CD14-positive monocyte (primary cell): ENCODE data around the gene RPL29. TPM values are rescaled to one million over a fixed set of nuclear protein-coding genes. Genes with fewer than 3 reads are reported as not detected.

ENCODE experiments used
- DNase-seq, 3 donors: peaks; one replicate each; pipeline ENCODE4 v3.0.0-alpha.2; 2011 to 2022
- H2AFZ ChIP-seq: 2 replicates; pipeline ENCODE4 v1.6.0; 2012; ENCODE audit warnings: mild to moderate bottlenecking, low read depth, low read length, inconsistent platforms; ENCODE audit not compliant: insufficient read depth, poor library complexity, severe bottlenecking
- H3K27ac ChIP-seq, 2 donors: 1 replicate in 1 of 2; 2 replicates in 1 of 2; pipeline ENCODE4 v1.5.1; 2012 to 2013; ENCODE audit warnings: low read length in 2 of 2, control low read depth in 1 of 2, inconsistent platforms in 1 of 2, low read depth in 1 of 2, mild to moderate bottlenecking in 1 of 2
- H3K27me3 ChIP-seq, 2 donors: one replicate each; pipeline versions ENCODE4 v1.6.0 to v1.6.1; 2011 to 2013; ENCODE audit warnings: low read length in 2 of 2; ENCODE audit not compliant: control insufficient read depth in 2 of 2, insufficient read depth in 2 of 2
- H3K36me3 ChIP-seq, 2 donors: replicated peaks in 1 of 2; 1 replicate in 1 of 2; 2 replicates in 1 of 2; pipeline versions ENCODE4 v1.5.1 to v1.6.1; 2012 to 2013; ENCODE audit warnings: low read length in 2 of 2, control low read depth in 1 of 2, inconsistent platforms in 1 of 2, mild to moderate bottlenecking in 1 of 2; ENCODE audit not compliant: insufficient read depth in 2 of 2, control insufficient read depth in 1 of 2
- H3K4me1 ChIP-seq, 2 donors: 1 replicate in 1 of 2; 2 replicates in 1 of 2; pipeline versions ENCODE4 v1.5.1 to v1.6.1; 2012 to 2013; ENCODE audit warnings: low read length in 2 of 2, control low read depth in 1 of 2, inconsistent platforms in 1 of 2, mild to moderate bottlenecking in 1 of 2, moderate library complexity in 1 of 2; ENCODE audit not compliant: insufficient read depth in 2 of 2, control insufficient read depth in 1 of 2
- H3K4me2 ChIP-seq: replicated peaks from 2 replicates; pipeline ENCODE3; 2012; ENCODE audit warnings: low read length, moderate library complexity, mild to moderate bottlenecking; ENCODE audit not compliant: poor library complexity, severe bottlenecking; ENCODE audit errors: extremely low read depth
- H3K4me3 ChIP-seq, 3 experiments: fragments of 200-600 bp in 1 of 3; sonication (generic) in 1 of 3; replicated peaks in 1 of 3; 1 replicate in 2 of 3; 2 replicates in 1 of 3; pipeline ENCODE4 v1.5.1; 2011 to 2013; ENCODE audit warnings: low read length in 3 of 3, mild to moderate bottlenecking in 3 of 3, control low read depth in 2 of 3, low read depth in 2 of 3, inconsistent platforms in 1 of 3, moderate library complexity in 1 of 3
- H3K79me2 ChIP-seq: 2 replicates; pipeline ENCODE4 v1.6.0; 2012; ENCODE audit warnings: mild to moderate bottlenecking, control low read depth, inconsistent platforms, low read length, moderate library complexity; ENCODE audit not compliant: insufficient read depth
- H3K9ac ChIP-seq: 2 replicates; pipeline ENCODE4 v1.6.0; 2017; ENCODE audit warnings: low read length, mild to moderate bottlenecking; ENCODE audit not compliant: insufficient read depth, poor library complexity, severe bottlenecking
- H3K9me3 ChIP-seq, 2 donors: replicated peaks in 1 of 2; 1 replicate in 1 of 2; 2 replicates in 1 of 2; pipeline versions ENCODE4 v1.5.1 to v1.6.1; 2012 to 2013; ENCODE audit warnings: low read length in 2 of 2, control low read depth in 1 of 2; ENCODE audit not compliant: control insufficient read depth in 1 of 2, insufficient read depth in 1 of 2
- H4K20me1 ChIP-seq: 2 replicates; pipeline ENCODE4 v1.6.0; 2012; ENCODE audit warnings: mild to moderate bottlenecking, low read length, control low read depth, moderate library complexity; ENCODE audit not compliant: insufficient read depth
- H3K27ac Mint-ChIP-seq, 7 donors: one replicate each; pipeline ENCODE4 v1.8.0; 2020; ENCODE audit warnings: mild to moderate bottlenecking in 7 of 7, mixed read lengths in 7 of 7, moderate library complexity in 6 of 7, inconsistent platforms in 2 of 7
- H3K27me3 Mint-ChIP-seq, 3 donors: one replicate each; pipeline ENCODE4 v1.8.0; 2021 to 2022; ENCODE audit warnings: low read depth in 3 of 3, mild to moderate bottlenecking in 3 of 3, mixed read lengths in 3 of 3, moderate library complexity in 3 of 3, inconsistent platforms in 1 of 3
- H3K36me3 Mint-ChIP-seq, 2 donors: one replicate each; pipeline ENCODE4 v1.8.0; 2020; ENCODE audit warnings: mixed read lengths in 2 of 2, inconsistent platforms in 1 of 2, mild to moderate bottlenecking in 1 of 2
- H3K4me1 Mint-ChIP-seq: one replicate; pipeline ENCODE4 v1.8.0; 2020; ENCODE audit warnings: mild to moderate bottlenecking, mixed read lengths
- H3K4me3 Mint-ChIP-seq, 2 donors: one replicate each; pipeline ENCODE4 v1.8.0; 2020; ENCODE audit warnings: mild to moderate bottlenecking in 2 of 2, mixed read lengths in 2 of 2, moderate library complexity in 1 of 2
- H3K9me3 Mint-ChIP-seq, 7 donors: one replicate each; pipeline ENCODE4 v1.8.0; 2020 to 2022; ENCODE audit warnings: mixed read lengths in 7 of 7, mild to moderate bottlenecking in 6 of 7, moderate library complexity in 6 of 7, inconsistent platforms in 2 of 7
- WGBS: methylation state at CpG from one replicate; pipeline ENCODE4 v1.1.5; 2013; ENCODE audit warnings: missing lambda C conversion rate; ENCODE audit not compliant: insufficient coverage; 5-methylcytosine and 5-hydroxymethylcytosine counted together
- intact Hi-C, 2 donors: fragments of 100-400 bp; cut with micrococcal nuclease; formaldehyde crosslinking; loops; one replicate each; pipeline versions ENCODE4 v1.15.0 to v1.15.1; 2023
- polyA plus RNA-seq, 3 donors: library from polyadenylated mRNA; depleted of rRNA in 1 of 3; unstranded in 2 of 3; stranded (reverse) in 1 of 3; fragments of 300-500 nt in 2 of 3; fragments of >200 nt in 1 of 3; fragmentation: Illumina TruSeq in 2 of 3; gene quantifications; 1 replicate in 2 of 3; 2 replicates in 1 of 3; pipeline ENCODE4 v1.2.3, GENCODE V29; 2012 to 2021
- TF ChIP-seq, protein P1 (sequence below): fragments of 200-600 bp; IDR thresholded peaks from one replicate; pipeline ENCODE4 v1.8.0; 2022; ENCODE audit warnings: antibody characterized with exemption, mild to moderate bottlenecking

RPL29 gene
- polyA plus RNA-seq, 3 donors = 753 to 2,360 (median 856) TPM

DNA sequence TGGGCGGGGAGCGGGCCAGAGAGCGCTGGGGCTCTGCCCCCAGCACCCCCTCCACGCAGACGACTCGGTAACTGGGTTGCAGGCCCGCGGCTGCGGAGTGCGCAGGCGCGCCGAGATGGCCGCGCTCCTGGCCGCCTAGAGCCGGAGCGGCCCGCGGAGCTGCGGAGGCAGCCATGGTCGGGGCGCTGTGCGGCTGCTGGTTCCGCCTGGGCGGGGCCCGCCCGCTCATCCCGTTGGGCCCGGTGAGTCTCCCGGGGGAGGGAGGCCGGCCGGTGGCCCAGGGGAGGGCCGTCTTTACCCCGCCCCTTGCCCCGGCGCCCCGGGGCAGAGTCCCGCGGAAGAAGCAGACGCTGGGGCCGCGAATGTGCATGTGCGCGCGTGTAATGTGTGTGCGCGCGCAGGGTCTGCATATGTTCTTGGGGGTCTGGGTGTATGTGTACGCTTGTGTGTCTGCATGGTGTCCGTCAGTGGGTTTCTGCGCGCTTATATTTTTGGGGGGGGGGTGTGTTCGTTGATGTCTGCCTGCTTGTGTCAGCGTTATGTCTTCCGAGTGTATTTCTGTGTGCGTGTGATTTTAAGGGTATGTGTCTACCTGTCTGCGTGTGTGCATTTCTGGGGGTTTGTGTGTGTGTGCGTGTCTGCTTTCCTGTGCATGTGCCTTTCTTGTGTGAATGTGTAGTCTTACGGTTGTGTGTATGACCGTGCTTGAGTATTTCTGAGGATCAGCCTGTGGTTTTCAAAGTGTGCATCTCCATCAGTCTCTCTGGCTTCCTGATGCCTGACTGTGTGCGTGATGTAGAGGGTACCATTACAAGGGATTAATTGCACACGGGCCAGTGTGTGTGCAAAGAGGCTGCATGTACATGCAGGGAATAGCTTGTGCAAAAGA is 20.5 kb downstream of the RPL29 start, which contains the start of gene ABHD14A:
ABHD14A (plus strand) TSS at position 102 of the 889 bp plus-strand sequence; CDS start at position 174, 72 bp downstream.
- Histone ChIP-seq H3K4me3 (peak within 1 kb of the TSS; percentile 73 to 90 (median 87)), H3K4me1 (peaks cover 26 to 31% of the 10 kb centered on the region in 2 donors), H3K36me3 (no peaks in the 10 kb centered on the region), H3K9ac (peak within 1 kb of the TSS; percentile 75), H4K20me1 (no peaks in the 10 kb centered on the region), H3K27me3 (no peaks in the 10 kb centered on the region), H3K79me2 (no peaks in the 10 kb centered on the region), H3K27ac (peak within 1 kb of the TSS; percentile 29 to 81), H3K4me2 (peak within 1 kb of the TSS; percentile 100), H2AFZ (peak within 1 kb of the TSS; percentile 98), H3K9me3 (no peaks in the 10 kb centered on the region)
- DNase-seq = peak; percentile 60 to 80 (median 75)
- intact Hi-C loops = loop anchor here (2.0 kb wide), 1 partner anchor 32 kb away; the partner anchor contains the start of gene PARP3 (in 2 of the 2)
- peaks cover 32% of the 10 kb centered on the region for H3K4me1 Mint-ChIP-seq
- peaks cover 2 to 7% of the 10 kb centered on the region in 2 donors for H3K36me3 Mint-ChIP-seq
- H3K27ac Mint-ChIP-seq = peak within 1 kb of the TSS; percentile 50 to 94 (median 87)
- peaks cover 0 to 4% (median 4%) of the 10 kb centered on the region in 3 donors for H3K27me3 Mint-ChIP-seq
- H3K9me3 Mint-ChIP-seq = peaks cover 0 to 2% (median 0%) of the 10 kb centered on the region in 7 donors
- TF ChIP-seq, protein P1, sequence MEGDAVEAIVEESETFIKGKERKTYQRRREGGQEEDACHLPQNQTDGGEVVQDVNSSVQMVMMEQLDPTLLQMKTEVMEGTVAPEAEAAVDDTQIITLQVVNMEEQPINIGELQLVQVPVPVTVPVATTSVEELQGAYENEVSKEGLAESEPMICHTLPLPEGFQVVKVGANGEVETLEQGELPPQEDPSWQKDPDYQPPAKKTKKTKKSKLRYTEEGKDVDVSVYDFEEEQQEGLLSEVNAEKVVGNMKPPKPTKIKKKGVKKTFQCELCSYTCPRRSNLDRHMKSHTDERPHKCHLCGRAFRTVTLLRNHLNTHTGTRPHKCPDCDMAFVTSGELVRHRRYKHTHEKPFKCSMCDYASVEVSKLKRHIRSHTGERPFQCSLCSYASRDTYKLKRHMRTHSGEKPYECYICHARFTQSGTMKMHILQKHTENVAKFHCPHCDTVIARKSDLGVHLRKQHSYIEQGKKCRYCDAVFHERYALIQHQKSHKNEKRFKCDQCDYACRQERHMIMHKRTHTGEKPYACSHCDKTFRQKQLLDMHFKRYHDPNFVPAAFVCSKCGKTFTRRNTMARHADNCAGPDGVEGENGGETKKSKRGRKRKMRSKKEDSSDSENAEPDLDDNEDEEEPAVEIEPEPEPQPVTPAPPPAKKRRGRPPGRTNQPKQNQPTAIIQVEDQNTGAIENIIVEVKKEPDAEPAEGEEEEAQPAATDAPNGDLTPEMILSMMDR = no peak
- peak within 1 kb of the TSS; percentile 94 to 97 for H3K4me3 Mint-ChIP-seq
- under 1% methylated on average over 63 of the region's 63 CpGs for WGBS

DNA sequence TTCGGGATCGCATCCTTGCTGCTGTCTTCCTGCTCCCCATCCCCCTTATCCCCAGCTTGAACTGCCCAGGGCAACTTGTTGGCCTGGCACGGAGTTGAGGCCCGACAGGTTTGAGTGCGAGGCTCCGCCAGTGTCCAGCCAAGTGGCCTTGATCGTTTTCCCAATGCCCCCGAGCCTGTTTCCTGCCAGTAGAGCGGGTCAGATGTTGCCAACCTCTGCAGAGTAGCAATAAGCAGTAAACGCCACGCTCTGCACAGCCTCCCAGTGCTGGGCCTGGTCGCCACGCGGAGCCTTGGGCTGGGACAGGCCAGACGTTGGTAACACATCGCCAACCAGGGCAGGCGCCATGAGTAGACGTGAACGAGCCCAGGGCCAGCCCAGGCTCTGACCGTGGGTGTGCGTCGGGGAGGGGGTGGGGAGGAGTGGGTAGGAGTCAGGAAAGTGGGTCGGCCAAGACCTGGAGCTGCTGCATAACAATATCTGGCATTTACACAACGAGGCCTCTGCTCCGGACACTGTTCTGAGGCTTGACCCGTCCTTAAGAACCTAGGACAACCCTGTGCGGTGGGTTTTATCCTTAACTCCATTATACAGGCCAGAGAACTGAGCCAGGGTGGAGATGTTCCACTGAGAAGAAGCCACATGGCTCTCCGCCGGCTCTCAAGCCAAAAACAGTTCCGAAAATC is 21.3 kb downstream of the RPL29 start:
- intact Hi-C loops = loop anchor here (2.0 kb wide), 1 partner anchor 32 kb away; the partner anchor contains the start of gene PARP3 (in 2 of the 2)
- no peaks in the 10 kb centered on the region for H3K79me2 ChIP-seq
- no peaks in the 10 kb centered on the region for H4K20me1 ChIP-seq
- Mint-ChIP-seq H3K36me3 (peaks cover 2 to 7% of the 10 kb centered on the region in 2 donors), H3K9me3 (peaks cover 0 to 2% (median 0%) of the 10 kb centered on the region in 7 donors), H3K4me1 (peaks cover 32% of the 10 kb centered on the region), H3K27ac (peak overlapping the region; percentile 35 to 91 (median 85)), H3K4me3 (peak overlapping the region; percentile 94 to 97), H3K27me3 (peaks cover 0 to 5% (median 4%) of the 10 kb centered on the region in 3 donors)
- H3K4me3 ChIP-seq = peak overlapping the region; percentile 73 to 90 (median 87)
- H3K9ac ChIP-seq = peak overlapping the region; percentile 75
- no peaks in the 10 kb centered on the region for H3K9me3 ChIP-seq
- no peaks in the 10 kb centered on the region for H3K36me3 ChIP-seq
- H3K4me2 ChIP-seq = peak overlapping the region; percentile 100
- peaks cover 26 to 31% of the 10 kb centered on the region in 2 donors for H3K4me1 ChIP-seq
- peak overlapping the region; percentile 29 to 81 for H3K27ac ChIP-seq
- TF ChIP-seq, protein P1 = peak; percentile 78
- no peaks in the 10 kb centered on the region for H3K27me3 ChIP-seq
- DNase-seq = no peak
- peak overlapping the region; percentile 98 for H2AFZ ChIP-seq
- 23% methylated on average over 26 of the region's 30 CpGs for WGBS
